ENCODE measurements around the gene CELF4.

Gene CELF4

GRCh38 chr18:37572736-37573135, 7.1 kb upstream of the CELF4 start:
- no peak for TF ChIP-seq CTCF (IDR thresholded peaks at IDR 0.05; ENCODE audit: insufficient read depth, low read length, poor library complexity, severe bottlenecking)
- Histone ChIP-seq H3K36me3 (ENCODE audit: control insufficient read depth, insufficient read depth, low read length) (no peaks in the 10 kb centered on the region), H3K4me3 (replicated peaks; ENCODE audit: low read depth, low read length) (no peak overlapping the region), H3K27me3 (replicated peaks; ENCODE audit: control insufficient read depth, insufficient read depth, low read length) (no peaks in the 10 kb centered on the region)
- DNase-seq (ENCODE audit: extremely low read depth, insufficient read length) = no peak

- TF ChIP-seq CTCF (IDR thresholded peaks at IDR 0.05; ENCODE audit: insufficient read depth, low read length, poor library complexity, severe bottlenecking) = no peak
- no peaks in the 10 kb centered on the region for H3K27me3 ChIP-seq (replicated peaks; ENCODE audit: control insufficient read depth, insufficient read depth, low read length)
- H3K36me3 ChIP-seq (ENCODE audit: control insufficient read depth, insufficient read depth, low read length) = no peaks in the 10 kb centered on the region
- no peak for DNase-seq (ENCODE audit: extremely low read depth, insufficient read length)
- no peak overlapping the region for H3K4me3 ChIP-seq (replicated peaks; ENCODE audit: low read depth, low read length)
These were observed 5.7 kb upstream of the CELF4 start for GRCh38 chr18:37571266-37571665.

- no peak for DNase-seq (ENCODE audit: extremely low read depth, insufficient read length)
- TF ChIP-seq CTCF (IDR thresholded peaks at IDR 0.05; ENCODE audit: insufficient read depth, low read length, poor library complexity, severe bottlenecking) = no peak
- H3K36me3 ChIP-seq (ENCODE audit: control insufficient read depth, insufficient read depth, low read length) = no peaks in the 10 kb centered on the region
- no peak overlapping the region for H3K4me3 ChIP-seq (replicated peaks; ENCODE audit: low read depth, low read length)
- no peaks in the 10 kb centered on the region for H3K27me3 ChIP-seq (replicated peaks; ENCODE audit: control insufficient read depth, insufficient read depth, low read length)
These were observed 4.8 kb upstream of the CELF4 start for GRCh38 chr18:37570336-37570930.

GRCh38 chr18:37568671-37569070, 3.1 kb upstream of the CELF4 start:
- no peaks in the 10 kb centered on the region for H3K27me3 ChIP-seq (replicated peaks; ENCODE audit: control insufficient read depth, insufficient read depth, low read length)
- no peak for TF ChIP-seq CTCF (IDR thresholded peaks at IDR 0.05; ENCODE audit: insufficient read depth, low read length, poor library complexity, severe bottlenecking)
- H3K36me3 ChIP-seq (ENCODE audit: control insufficient read depth, insufficient read depth, low read length) = no peaks in the 10 kb centered on the region
- DNase-seq (ENCODE audit: extremely low read depth, insufficient read length) = no peak
- no peak overlapping the region for H3K4me3 ChIP-seq (replicated peaks; ENCODE audit: low read depth, low read length)

- no peak for TF ChIP-seq CTCF (IDR thresholded peaks at IDR 0.05; ENCODE audit: insufficient read depth, low read length, poor library complexity, severe bottlenecking)
- H3K36me3 ChIP-seq (ENCODE audit: control insufficient read depth, insufficient read depth, low read length) = no peaks in the 10 kb centered on the region
- H3K27me3 ChIP-seq (replicated peaks; ENCODE audit: control insufficient read depth, insufficient read depth, low read length) = no peaks in the 10 kb centered on the region
- no peak for DNase-seq (ENCODE audit: extremely low read depth, insufficient read length)
- H3K4me3 ChIP-seq (replicated peaks; ENCODE audit: low read depth, low read length) = no peak overlapping the region
These were observed 2.4 kb upstream of the CELF4 start for GRCh38 chr18:37567994-37568359.

All from GM06990 (cell line).